Mesenchymal stem cell (in vitro differentiated cells and primary cell): ENCODE data around the gene NREP.
A peak's percentile ranks its signal among the peaks of the same experiment; 100 is the strongest.

ENCODE experiments used
- DNase-seq: peaks from one replicate; pipeline ENCODE4 v3.0.0-alpha.2; 2013
- H2AFZ ChIP-seq: one replicate; pipeline ENCODE4 v1.6.1; 2013; ENCODE audit warnings: low read depth, mild to moderate bottlenecking, control low read depth, inconsistent platforms, low read length, moderate library complexity
- H2AK5ac ChIP-seq: 2 replicates; pipeline ENCODE4 v1.6.1; 2013; ENCODE audit warnings: low read length, moderate library complexity, mild to moderate bottlenecking, inconsistent platforms; ENCODE audit not compliant: severe bottlenecking
- H2BK120ac ChIP-seq: one replicate; pipeline ENCODE4 v1.6.1; 2013; ENCODE audit warnings: low read depth, mild to moderate bottlenecking, inconsistent platforms, low read length, moderate library complexity
- H2BK12ac ChIP-seq, 2 experiments: one replicate each; pipeline ENCODE4 v1.6.1; 2013; ENCODE audit warnings: inconsistent platforms in 2 of 2, low read length in 2 of 2, mild to moderate bottlenecking in 2 of 2, moderate library complexity in 2 of 2, control low read depth in 1 of 2
- H2BK15ac ChIP-seq: one replicate; pipeline ENCODE4 v1.6.1; 2013; ENCODE audit warnings: mild to moderate bottlenecking, low read depth, inconsistent platforms; ENCODE audit not compliant: poor library complexity, severe bottlenecking
- H2BK5ac ChIP-seq: 2 replicates; pipeline ENCODE4 v1.6.1; 2013; ENCODE audit warnings: low read depth, mild to moderate bottlenecking, low read length, control low read depth, inconsistent platforms; ENCODE audit not compliant: poor library complexity, severe bottlenecking
- H3K14ac ChIP-seq, 2 experiments: one replicate each; pipeline ENCODE4 v1.6.1; 2013; ENCODE audit warnings: inconsistent platforms in 2 of 2, low read length in 2 of 2, control low read depth in 1 of 2, mild to moderate bottlenecking in 1 of 2, moderate library complexity in 1 of 2
- H3K18ac ChIP-seq, 2 experiments: one replicate each; pipeline ENCODE4 v1.6.1; 2013; ENCODE audit warnings: inconsistent platforms in 2 of 2, low read length in 2 of 2, control low read depth in 1 of 2, low read depth in 1 of 2, mild to moderate bottlenecking in 1 of 2
- H3K23ac ChIP-seq, 2 experiments: one replicate each; pipeline ENCODE4 v1.6.1; 2013; ENCODE audit warnings: inconsistent platforms in 2 of 2, low read length in 2 of 2, mild to moderate bottlenecking in 2 of 2, moderate library complexity in 2 of 2, control low read depth in 1 of 2
- H3K27ac ChIP-seq: 2 replicates; pipeline ENCODE4 v1.5.1; 2013; ENCODE audit warnings: mild to moderate bottlenecking, moderate library complexity, low read length, control low read depth, inconsistent platforms; ENCODE audit not compliant: poor library complexity, severe bottlenecking
- H3K27me3 ChIP-seq, 2 experiments: 2 replicates each; pipeline versions ENCODE4 v1.6.1 to v1.7.0; 2013; ENCODE audit warnings: low read length in 2 of 2, mild to moderate bottlenecking in 2 of 2, moderate library complexity in 2 of 2, control low read depth in 1 of 2, inconsistent platforms in 1 of 2; ENCODE audit not compliant: control insufficient read depth in 1 of 2, insufficient read depth in 1 of 2
- H3K36me3 ChIP-seq, 2 experiments: 2 replicates each; pipeline versions ENCODE4 v1.6.1 to v1.7.0; 2013; ENCODE audit warnings: low read length in 2 of 2, control low read depth in 1 of 2, inconsistent platforms in 1 of 2, low read depth in 1 of 2, mild to moderate bottlenecking in 1 of 2; ENCODE audit not compliant: insufficient read depth in 2 of 2, control insufficient read depth in 1 of 2
- H3K4ac ChIP-seq, 2 experiments: one replicate each; pipeline ENCODE4 v1.6.1; 2013; ENCODE audit warnings: inconsistent platforms in 2 of 2, low read length in 2 of 2, mild to moderate bottlenecking in 2 of 2, moderate library complexity in 2 of 2, control low read depth in 1 of 2, low read depth in 1 of 2
- H3K4me1 ChIP-seq: 2 replicates; pipeline ENCODE4 v1.6.1; 2013; ENCODE audit warnings: low read depth, low read length, control low read depth; ENCODE audit not compliant: control insufficient read depth, insufficient read depth
- H3K4me2 ChIP-seq: 2 replicates; pipeline ENCODE4 v1.6.1; 2013; ENCODE audit warnings: low read length, mild to moderate bottlenecking, inconsistent platforms; ENCODE audit not compliant: poor library complexity, severe bottlenecking
- H3K4me3 ChIP-seq, 2 experiments: 2 replicates each; pipeline versions ENCODE4 v1.5.1 to v1.7.0; 2013; ENCODE audit warnings: low read length in 2 of 2, mild to moderate bottlenecking in 2 of 2, control low read depth in 1 of 2, low read depth in 1 of 2; ENCODE audit not compliant: insufficient read depth in 1 of 2
- H3K79me1 ChIP-seq: replicated peaks from 2 replicates; pipeline ENCODE4 v1.6.1; 2013; ENCODE audit warnings: mild to moderate bottlenecking, control low read depth, low read length, inconsistent platforms; ENCODE audit not compliant: poor library complexity, severe bottlenecking
- H3K9ac ChIP-seq: 2 replicates; pipeline ENCODE4 v1.7.0; 2013; ENCODE audit warnings: mild to moderate bottlenecking, low read length, moderate library complexity
- H3K9me3 ChIP-seq: 2 replicates; pipeline ENCODE4 v1.7.0; 2013; ENCODE audit warnings: mild to moderate bottlenecking, low read length; ENCODE audit not compliant: control insufficient read depth
- H4K8ac ChIP-seq: one replicate; pipeline ENCODE4 v1.6.1; 2013; ENCODE audit warnings: inconsistent platforms, mild to moderate bottlenecking, low read length, moderate library complexity
- H4K91ac ChIP-seq: one replicate; pipeline ENCODE4 v1.6.1; 2013; ENCODE audit warnings: mild to moderate bottlenecking, low read length, inconsistent platforms
- WGBS: methylation state at CpG from one replicate; pipeline ENCODE4 v1.1.7; 2013; ENCODE audit warnings: mixed read lengths; 5-methylcytosine and 5-hydroxymethylcytosine counted together

The NREP gene

GRCh38 chr5:111775224-111775623 is 18.2 kb upstream of the NREP start:
- Histone ChIP-seq H4K8ac (no peak overlapping the region), H3K18ac (peak overlapping the region in 1 of 2 experiments; percentile 8), H2BK15ac (no peak overlapping the region), H3K23ac (no peak overlapping the region), H3K36me3 (no peaks in the 10 kb centered on the region), H4K91ac (no peak overlapping the region), H2AK5ac (no peak overlapping the region), H3K27ac (peak overlapping the region; percentile 71), H2BK5ac (no peak overlapping the region), H3K4ac (no peak overlapping the region), H3K14ac (no peak overlapping the region), H3K4me1 (peaks cover 12% of the 10 kb centered on the region), H3K4me3 (no peak overlapping the region), H3K4me2 (no peak overlapping the region), H3K79me1 (no peaks in the 10 kb centered on the region), H2BK120ac (no peak overlapping the region), H3K27me3 (no peaks in the 10 kb centered on the region), H2AFZ (no peak overlapping the region), H3K9ac (no peak overlapping the region), H3K9me3 (no peaks in the 10 kb centered on the region), H2BK12ac (peak overlapping the region in 1 of 2 experiments; percentile 79)
- WGBS: no CpG with 5 or more reads among the region's 2 CpGs
- peak; percentile 54 for DNase-seq

GRCh38 chr5:111774525-111774924 is 17.5 kb upstream of the NREP start:
- peak overlapping the region; percentile 8 for H3K4me2 ChIP-seq
- no peak overlapping the region for H2BK15ac ChIP-seq
- H3K4me3 ChIP-seq: no peak overlapping the region
- H3K79me1 ChIP-seq: no peaks in the 10 kb centered on the region
- peak overlapping the region; percentile 71 for H4K8ac ChIP-seq
- no peak overlapping the region for H3K18ac ChIP-seq
- peak; percentile 50 for DNase-seq
- H3K4me1 ChIP-seq: peaks cover 12% of the 10 kb centered on the region
- no peak overlapping the region for H2BK120ac ChIP-seq
- no peak overlapping the region for H2AK5ac ChIP-seq
- no peak overlapping the region for H3K4ac ChIP-seq
- no peak overlapping the region for H4K91ac ChIP-seq
- no peak overlapping the region for H3K9ac ChIP-seq
- H2AFZ ChIP-seq: no peak overlapping the region
- H3K36me3 ChIP-seq: no peaks in the 10 kb centered on the region
- H3K27ac ChIP-seq: peak overlapping the region; percentile 71
- H3K14ac ChIP-seq: no peak overlapping the region
- H2BK5ac ChIP-seq: no peak overlapping the region
- H2BK12ac ChIP-seq: no peak overlapping the region
- WGBS: 3% methylated on average over 4 of the region's 4 CpGs
- H3K23ac ChIP-seq: no peak overlapping the region
- no peaks in the 10 kb centered on the region for H3K9me3 ChIP-seq
- no peaks in the 10 kb centered on the region for H3K27me3 ChIP-seq

DNA sequence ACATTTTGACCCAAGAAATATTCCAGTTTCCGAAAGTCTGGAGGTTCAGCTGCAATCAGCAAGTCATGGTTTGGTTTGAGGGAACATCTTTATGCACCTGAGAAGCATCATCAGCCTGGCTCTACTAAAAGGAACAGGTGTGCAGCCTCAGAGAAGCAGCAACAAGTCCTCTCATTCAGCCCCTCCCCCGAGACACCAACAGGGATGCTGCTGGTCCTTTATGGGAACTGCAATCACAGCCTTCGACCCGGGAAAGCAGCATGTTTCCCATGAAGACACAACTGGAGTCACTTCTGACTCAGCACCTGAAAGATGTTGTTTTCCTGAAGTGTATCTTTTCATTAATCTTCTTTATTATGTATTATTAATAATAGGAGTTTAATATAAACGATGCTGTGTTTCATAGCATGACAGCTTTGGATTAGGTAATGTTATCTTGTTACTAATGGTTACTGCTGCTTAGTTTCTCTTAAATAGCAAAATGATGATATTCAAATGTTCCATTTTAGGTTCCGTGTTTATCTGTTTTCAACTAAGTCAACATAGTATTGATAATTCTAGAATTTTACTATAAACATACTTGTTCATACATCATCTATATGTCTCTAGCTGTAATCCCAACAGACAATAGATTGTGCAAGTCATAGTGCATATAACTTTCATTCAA is 15.6 kb upstream of the NREP start:
- peak overlapping the region in 1 of 2 experiments; percentile 29 for H3K18ac ChIP-seq
- 87% methylated on average over 5 of the region's 6 CpGs for WGBS
- H2AFZ ChIP-seq: no peak overlapping the region
- H2BK12ac ChIP-seq: peak overlapping the region in 1 of 2 experiments; percentile 89
- no peaks in the 10 kb centered on the region for H3K27me3 ChIP-seq
- H4K91ac ChIP-seq: peak overlapping the region; percentile 78
- DNase-seq: peak; percentile 38
- H2BK120ac ChIP-seq: no peak overlapping the region
- no peak overlapping the region for H3K9ac ChIP-seq
- H3K36me3 ChIP-seq: no peaks in the 10 kb centered on the region
- H3K4me2 ChIP-seq: no peak overlapping the region
- H3K9me3 ChIP-seq: no peaks in the 10 kb centered on the region
- no peak overlapping the region for H3K4ac ChIP-seq
- H2BK5ac ChIP-seq: peak overlapping the region; percentile 35
- peak overlapping the region; percentile 49 for H2BK15ac ChIP-seq
- no peak overlapping the region for H3K14ac ChIP-seq
- H3K27ac ChIP-seq: no peak overlapping the region
- no peak overlapping the region for H3K4me3 ChIP-seq
- H3K23ac ChIP-seq: no peak overlapping the region
- H2AK5ac ChIP-seq: no peak overlapping the region
- H3K4me1 ChIP-seq: peaks cover 12% of the 10 kb centered on the region
- H3K79me1 ChIP-seq: no peaks in the 10 kb centered on the region
- peak overlapping the region; percentile 69 for H4K8ac ChIP-seq

DNA sequence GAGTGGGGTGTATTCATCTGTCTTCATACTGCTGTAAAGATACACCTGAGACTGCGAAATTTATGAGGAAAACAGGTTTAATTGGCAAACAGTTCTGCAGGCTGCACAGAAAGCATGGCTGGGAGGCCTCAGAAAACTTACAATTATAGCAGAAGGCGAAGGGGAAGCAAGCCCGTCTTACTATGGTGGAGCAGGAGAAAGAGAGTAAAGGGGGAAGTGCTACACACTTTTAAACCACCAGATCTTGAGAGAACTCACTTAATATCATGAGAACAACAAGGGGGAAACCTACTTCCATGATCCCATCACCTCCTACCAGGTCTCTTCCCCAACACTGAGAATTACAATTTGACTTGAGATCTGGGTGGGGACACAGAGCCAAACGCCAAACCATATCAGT is 12.5 kb upstream of the NREP start:
- Histone ChIP-seq H3K27ac (no peak overlapping the region), H3K4ac (no peak overlapping the region), H2AK5ac (no peak overlapping the region), H3K9me3 (no peaks in the 10 kb centered on the region), H3K4me1 (peaks cover 10% of the 10 kb centered on the region), H3K23ac (no peak overlapping the region), H2BK5ac (no peak overlapping the region), H3K79me1 (no peaks in the 10 kb centered on the region), H3K14ac (no peak overlapping the region), H3K4me3 (no peak overlapping the region), H3K4me2 (no peak overlapping the region), H2AFZ (no peak overlapping the region), H2BK12ac (no peak overlapping the region), H3K27me3 (no peaks in the 10 kb centered on the region), H2BK120ac (no peak overlapping the region), H2BK15ac (no peak overlapping the region), H3K36me3 (no peaks in the 10 kb centered on the region), H4K8ac (no peak overlapping the region), H3K9ac (no peak overlapping the region), H4K91ac (no peak overlapping the region), H3K18ac (no peak overlapping the region)
- 99% methylated on average over 4 of the region's 4 CpGs for WGBS
- DNase-seq: no peak
